ENCODE data around the gene BAIAP2L1. TPM values are rescaled to one million over a fixed set of nuclear protein-coding genes. Genes with fewer than 3 reads are reported as not detected.

BAIAP2L1 gene, protein sequence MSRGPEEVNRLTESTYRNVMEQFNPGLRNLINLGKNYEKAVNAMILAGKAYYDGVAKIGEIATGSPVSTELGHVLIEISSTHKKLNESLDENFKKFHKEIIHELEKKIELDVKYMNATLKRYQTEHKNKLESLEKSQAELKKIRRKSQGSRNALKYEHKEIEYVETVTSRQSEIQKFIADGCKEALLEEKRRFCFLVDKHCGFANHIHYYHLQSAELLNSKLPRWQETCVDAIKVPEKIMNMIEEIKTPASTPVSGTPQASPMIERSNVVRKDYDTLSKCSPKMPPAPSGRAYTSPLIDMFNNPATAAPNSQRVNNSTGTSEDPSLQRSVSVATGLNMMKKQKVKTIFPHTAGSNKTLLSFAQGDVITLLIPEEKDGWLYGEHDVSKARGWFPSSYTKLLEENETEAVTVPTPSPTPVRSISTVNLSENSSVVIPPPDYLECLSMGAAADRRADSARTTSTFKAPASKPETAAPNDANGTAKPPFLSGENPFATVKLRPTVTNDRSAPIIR
- total RNA-seq (2011; cell fraction: chromatin; rRNA removed; ENCODE audit: low replicate concordance): 35.2 and 53.3 TPM in 2 replicates
- 19.8 and 20.0 TPM in 2 replicates for total RNA-seq (2011; cell fraction: nucleolus; rRNA removed)
- total RNA-seq (2011; cell fraction: nucleoplasm; rRNA removed): 22.5 and 27.7 TPM in 2 replicates
- total RNA-seq (2014; rRNA removed): 8.6 and 12.2 TPM in 2 replicates
- total RNA-seq (2014; rRNA removed; fragmentation: Illumina TruSeq; extraction: Trizol): 15.5 and 19.5 TPM in 2 replicates
- 11.1 and 12.0 TPM in 2 replicates for total RNA-seq (2015; rRNA removed; fragmentation: Illumina TruSeq; extraction: Trizol)
- 22.0 and 22.9 TPM in 2 replicates for total RNA-seq (2021)
- 14.4 and 19.0 TPM in 2 replicates for polyA plus RNA-seq (2011; rRNA removed)
- 10.7 and 13.6 TPM in 2 replicates for polyA plus RNA-seq (2011; cell fraction: cytosol; rRNA removed)
- polyA plus RNA-seq (2011; cell fraction: nucleus; rRNA removed): 11.9 and 21.6 TPM in 2 replicates
- polyA plus RNA-seq (2012): 10.9 and 18.9 TPM in 2 replicates
- 21.8 and 29.8 TPM in 2 replicates for polyA plus RNA-seq (2014; fragmentation: Illumina TruSeq; extraction: Trizol)
- 1 to 10 TPM; 4.2 to 4.3 TPM for polyA plus RNA-seq (2014; fragmentation: Nextera tagmentation; extraction: Ambion mirVana)
- 15.0 and 16.4 TPM in 2 replicates for polyA plus RNA-seq (2014; rRNA removed)
- 12.8 and 14.0 TPM in 2 replicates for polyA minus RNA-seq (2011; rRNA and poly(A)+ RNA removed)
- 7.5 and 10.7 TPM in 2 replicates for polyA minus RNA-seq (2011; cell fraction: cytosol; rRNA and poly(A)+ RNA removed)
- 13.1 and 15.9 TPM in 2 replicates for polyA minus RNA-seq (2011; cell fraction: nucleus; rRNA and poly(A)+ RNA removed)
- Bru-seq, nascent RNA: percentile 65 among the genes with signal in this experiment
- percentile 67 among the genes with signal in this experiment for BruChase-seq, experiment 1, labeled RNA remaining after a 2-hour chase
- BruChase-seq, experiment 2, labeled RNA remaining after a 6-hour chase: percentile 68 among the genes with signal in this experiment
- long read RNA-seq, experiment 1, transcript BAIAP2L1-201 (14 exons, 3,622 nt): major isoform, 15 of 72 reads
- long read RNA-seq, experiment 1, partial matches to known transcripts: 43 of 72 reads
- long read RNA-seq, experiment 1, other reads (novel, unspliced or antisense): 14 of 72 reads
- long read RNA-seq, experiment 2, transcript BAIAP2L1-201 (14 exons, 3,622 nt): major isoform, 7 of 21 reads
- long read RNA-seq, experiment 2, partial matches to known transcripts: 4 of 21 reads
- long read RNA-seq, experiment 2, other reads (novel, unspliced or antisense): 10 of 21 reads
- long read RNA-seq, experiment 3, transcript BAIAP2L1-201 (14 exons, 3,622 nt): major isoform, 20 of 28 reads
- long read RNA-seq, experiment 3, partial matches to known transcripts: 6 of 28 reads
- long read RNA-seq, experiment 3, other reads (novel, unspliced or antisense): 2 of 28 reads

DNA sequence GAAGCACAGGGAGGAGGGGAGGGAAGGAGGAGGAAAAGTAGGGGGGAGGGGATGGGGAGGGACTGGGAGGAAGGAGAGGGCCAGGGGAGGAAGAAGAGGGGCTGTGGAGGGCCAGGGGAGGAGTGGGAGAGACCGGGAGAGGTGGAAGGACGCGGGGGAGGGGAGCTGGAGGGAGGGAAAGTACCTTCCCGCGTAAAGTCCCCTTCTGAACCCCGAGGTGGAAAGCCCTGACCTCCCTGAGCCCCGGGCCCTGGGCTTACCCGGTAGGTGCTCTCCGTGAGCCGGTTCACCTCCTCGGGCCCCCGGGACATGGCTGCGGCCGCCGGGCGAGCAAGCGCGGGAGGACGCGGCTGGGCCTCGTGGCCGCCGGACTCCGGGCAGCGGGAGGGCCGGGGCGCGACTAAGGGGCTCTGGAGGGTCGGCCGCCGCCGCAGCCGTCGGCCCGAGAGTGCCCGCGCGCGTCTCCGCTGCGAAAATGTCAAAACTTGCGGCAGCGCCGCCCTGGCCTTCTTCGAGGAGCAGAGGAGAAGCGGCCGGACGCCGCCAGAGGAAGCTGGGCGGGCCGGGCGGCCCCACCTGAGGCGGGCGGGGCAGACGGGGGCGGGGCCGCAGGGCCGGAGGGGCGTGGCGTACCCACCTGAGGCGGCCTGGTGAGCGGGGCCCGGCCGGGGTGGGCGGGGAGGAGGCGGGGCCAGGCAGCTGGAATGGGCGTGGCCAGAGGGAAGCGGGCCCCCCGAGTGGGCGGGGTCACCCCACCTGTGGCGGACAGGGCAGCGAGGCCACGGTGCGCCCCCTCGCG lies at the start of gene BAIAP2L1:
Gene BAIAP2L1, minus strand, starts transcription at position 549 of the 799 bp plus-strand sequence. Its CDS starts 238 bp downstream, at position 311.
- peaks cover 17 to 34% of the 10 kb centered on the region in 2 experiments for H3K27me3 ChIP-seq (ENCODE audit: control insufficient read depth in 2 of 2, insufficient read depth in 2 of 2, low read length in 2 of 2)
- H3K79me2 ChIP-seq (ENCODE audit: control insufficient read depth, insufficient read depth, low read length): peaks cover 39% of the 10 kb centered on the region
- peak within 1 kb of the TSS; percentile 80 for H2AFZ ChIP-seq (ENCODE audit: low read depth, low read length)
- 0 out of 2 replicates have a peak, but pooled peaks cover 4% of the 10 kb centered on the region for H4K20me1 ChIP-seq (replicated peaks; ENCODE audit: control insufficient read depth, insufficient read depth, low read length)
- ChIA-PET POLR2A (interaction anchor here (0.5 to 1.4 kb wide), 15 partner anchors 9 to 357 kb away, joined by 3 to 5 read pairs (median 3); no protein-coding TSS in a partner anchor), CTCF (ENCODE audit: low intra/inter-chr PET ratio) (interaction anchor here (2.4 kb wide), 1 partner anchor 106 kb away, joined by 23 read pairs; no protein-coding TSS in a partner anchor)
- H3K9me1 ChIP-seq (ENCODE audit: control insufficient read depth, insufficient read depth, low read length): no peaks in the 10 kb centered on the region
- H3K9ac ChIP-seq (ENCODE audit: insufficient read depth in 1 of 2, low read depth in 2 of 2, low read length in 2 of 2): peak within 1 kb of the TSS; percentile 68 to 95
- H3K4me2 ChIP-seq (ENCODE audit: insufficient read depth, low read length): peak within 1 kb of the TSS; percentile 79
- BruUV-seq (replicated peaks): no TSS peak
- peak; percentile 78 for FAIRE-seq
- in situ Hi-C loops (cut with MboI) (no loop called here), intact Hi-C loops (cut with micrococcal nuclease) (loop anchor here (1.0 to 5.0 kb wide), 2 partner anchors 105 to 378 kb away; no protein-coding TSS in a partner anchor)
- ATAC-seq: peak; percentile 96
- WGBS (ENCODE audit: insufficient coverage, low coverage, missing lambda C conversion rate): under 1% methylated on average over 37 of the region's 76 CpGs
- no peaks in the 10 kb centered on the region for H3K36me3 ChIP-seq (ENCODE audit: control insufficient read depth, insufficient read depth, low read length)
- DNase-seq (ENCODE audit: extremely low read depth in 1 of 4, low spot score in 3 of 4): peak; percentile 95 to 100 (median 100)
- H3K4me1 ChIP-seq (replicated peaks in 1 of 2; ENCODE audit: control insufficient read depth in 2 of 2, insufficient read depth in 2 of 2, low read length in 2 of 2): peaks cover 8 to 13% of the 10 kb centered on the region in 2 experiments; a peak in 4 of 5 replicates
- peak within 1 kb of the TSS; percentile 88 for H3K27ac ChIP-seq (ENCODE audit: extremely low read depth, low read depth, low read length)
- peak within 1 kb of the TSS; percentile 66 for H3K4me3 ChIP-seq
- no peaks in the 10 kb centered on the region for H3K9me3 ChIP-seq (replicated peaks; ENCODE audit: control insufficient read depth, insufficient read depth, low read depth, low read length)
- TF ChIP-seq NFYB (IDR thresholded peaks at IDR 0.05; ENCODE audit: extremely low read depth, insufficient read length) (no peak), ZNF282 (CRISPR knock-in tag; IDR thresholded peaks at IDR 0.05) (no peak), HDAC8 (tag; IDR thresholded peaks at IDR 0.05) (no peak), KAT7 (CRISPR knock-in tag; IDR thresholded peaks at IDR 0.05; ENCODE audit: borderline replicate concordance) (no peak), BACH1 (tag; IDR thresholded peaks at IDR 0.05) (no peak), ZNF79 (CRISPR knock-in tag; IDR thresholded peaks at IDR 0.05; ENCODE audit: low read depth) (no peak), DNMT1 (IDR thresholded peaks at IDR 0.05) (no peak), CREBBP (IDR thresholded peaks at IDR 0.05; ENCODE audit: low read depth, low read length) (no peak), HNRNPK (IDR thresholded peaks at IDR 0.05; ENCODE audit: low read depth, low read length, poor library complexity, severe bottlenecking) (peak; percentile 50), ZBED1 (IDR thresholded peaks at IDR 0.05) (no peak)
- TF ChIP-seq, protein P1, sequence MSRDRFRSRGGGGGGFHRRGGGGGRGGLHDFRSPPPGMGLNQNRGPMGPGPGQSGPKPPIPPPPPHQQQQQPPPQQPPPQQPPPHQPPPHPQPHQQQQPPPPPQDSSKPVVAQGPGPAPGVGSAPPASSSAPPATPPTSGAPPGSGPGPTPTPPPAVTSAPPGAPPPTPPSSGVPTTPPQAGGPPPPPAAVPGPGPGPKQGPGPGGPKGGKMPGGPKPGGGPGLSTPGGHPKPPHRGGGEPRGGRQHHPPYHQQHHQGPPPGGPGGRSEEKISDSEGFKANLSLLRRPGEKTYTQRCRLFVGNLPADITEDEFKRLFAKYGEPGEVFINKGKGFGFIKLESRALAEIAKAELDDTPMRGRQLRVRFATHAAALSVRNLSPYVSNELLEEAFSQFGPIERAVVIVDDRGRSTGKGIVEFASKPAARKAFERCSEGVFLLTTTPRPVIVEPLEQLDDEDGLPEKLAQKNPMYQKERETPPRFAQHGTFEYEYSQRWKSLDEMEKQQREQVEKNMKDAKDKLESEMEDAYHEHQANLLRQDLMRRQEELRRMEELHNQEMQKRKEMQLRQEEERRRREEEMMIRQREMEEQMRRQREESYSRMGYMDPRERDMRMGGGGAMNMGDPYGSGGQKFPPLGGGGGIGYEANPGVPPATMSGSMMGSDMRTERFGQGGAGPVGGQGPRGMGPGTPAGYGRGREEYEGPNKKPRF (IDR thresholded peaks at IDR 0.05; ENCODE audit: low read depth, low read length): no peak
